DMS153 (cell line): ENCODE measurements around the gene RSPH10B.
"Not testable (repeated sequence)": the region's sequence is repeated elsewhere in the genome, so short reads cannot be mapped to it uniquely, and the experiment has no call there.

Experiments used
- DNase-seq: peaks from one replicate; lab custom pipeline; 2025; lab: John Stamatoyannopoulos, UW

The RSPH10B gene

GRCh38 chr7:5926263-5926870, 44.1 kb downstream of the RSPH10B start:
- DNase-seq: not testable (repeated sequence)

- DNase-seq: not testable (repeated sequence)
These were observed 45.9 kb downstream of the RSPH10B start for GRCh38 chr7:5924630-5925029.

GRCh38 chr7:5924180-5924579, 46.3 kb downstream of the RSPH10B start:
- not testable (repeated sequence) for DNase-seq

- not testable (repeated sequence) for DNase-seq
These were observed 54.0 kb downstream of the RSPH10B start for GRCh38 chr7:5916529-5916928.

- DNase-seq: not testable (repeated sequence)
These were observed 61.7 kb downstream of the RSPH10B start for GRCh38 chr7:5908835-5909234.

GRCh38 chr7:5904726-5905125, 65.8 kb downstream of the RSPH10B start:
- not testable (repeated sequence) for DNase-seq

GRCh38 chr7:5903002-5903401, 67.5 kb downstream of the RSPH10B start:
- DNase-seq: not testable (repeated sequence)

GRCh38 chr7:5898480-5899224, 71.8 kb downstream of the RSPH10B start, which contains the start of gene CCZ1:
Gene CCZ1, plus strand, starts transcription at chr7:5898733. Its CDS starts 67 bp downstream, at chr7:5898800.
- DNase-seq: not testable (repeated sequence)

GRCh38 chr7:5897369-5897919, 73.0 kb downstream of the RSPH10B start:
- not testable (repeated sequence) for DNase-seq

GRCh38 chr7:5892498-5892897, 78.0 kb downstream of the RSPH10B start:
- DNase-seq: no peak

- not testable (repeated sequence) for DNase-seq
These were observed 80.2 kb downstream of the RSPH10B start for GRCh38 chr7:5890244-5890643.

- DNase-seq: not testable (repeated sequence)
These were observed 82.5 kb downstream of the RSPH10B start for GRCh38 chr7:5888021-5888420.

- DNase-seq: not testable (repeated sequence)
These were observed 86.1 kb downstream of the RSPH10B start for GRCh38 chr7:5884431-5884830.

GRCh38 chr7:5880106-5880505, 90.4 kb downstream of the RSPH10B start:
- not testable (repeated sequence) for DNase-seq

- not testable (repeated sequence) for DNase-seq
These were observed 90.9 kb downstream of the RSPH10B start for GRCh38 chr7:5879591-5879990.
